ENCODE results near the gene TXNDC8.
"Not testable (repeated sequence)": the region's sequence is repeated elsewhere in the genome, so short reads cannot be mapped to it uniquely, and the experiment has no call there.

TXNDC8 gene

DNA sequence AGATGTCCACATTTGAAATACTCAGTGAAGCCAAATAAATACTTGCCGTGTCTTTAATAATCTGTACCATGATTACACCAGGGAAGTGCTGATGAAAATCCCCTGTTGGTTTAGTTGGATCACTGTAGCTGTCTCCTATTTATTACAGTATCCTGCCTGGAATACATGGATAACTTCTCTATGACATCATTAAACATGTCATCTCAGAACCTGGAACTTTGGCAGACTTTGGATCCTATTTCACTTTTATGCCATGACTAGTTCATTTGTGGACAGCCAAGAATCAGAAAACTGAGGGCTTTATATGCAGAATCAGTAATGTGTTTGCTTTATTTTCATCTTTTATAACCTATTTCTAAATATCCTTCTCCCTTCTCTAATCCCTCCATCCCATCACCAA, at the start of gene TXNDC8:
TSS of gene TXNDC8 (minus strand) at position 137 of the 400 bp plus-strand sequence.
- in situ Hi-C loops (cut with MboI; ENCODE audit: low sequenced_read_pairs): no loop called here

DNA sequence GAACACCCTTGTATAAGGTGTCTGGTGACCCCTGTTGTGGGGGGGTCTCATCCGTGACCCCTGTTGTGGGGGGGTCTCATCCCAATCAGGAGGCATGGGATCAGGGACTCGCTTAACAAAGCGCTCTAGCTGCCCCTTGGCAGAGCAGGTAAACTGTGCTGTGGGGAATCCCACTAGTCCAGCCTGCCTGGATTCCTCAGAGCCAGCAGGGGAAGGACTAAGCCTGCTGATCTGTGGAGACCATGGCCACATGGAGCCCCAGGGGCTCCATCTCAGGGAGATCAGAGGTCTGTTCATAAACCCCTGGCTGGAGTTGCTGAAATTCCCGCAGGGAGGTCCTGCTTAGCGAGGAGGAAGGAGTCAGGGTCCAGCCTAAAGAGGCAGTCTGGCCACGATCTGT, 45.8 kb upstream of the TXNDC8 start:
- in situ Hi-C loops (cut with MboI; ENCODE audit: low sequenced_read_pairs): no loop called here

DNA sequence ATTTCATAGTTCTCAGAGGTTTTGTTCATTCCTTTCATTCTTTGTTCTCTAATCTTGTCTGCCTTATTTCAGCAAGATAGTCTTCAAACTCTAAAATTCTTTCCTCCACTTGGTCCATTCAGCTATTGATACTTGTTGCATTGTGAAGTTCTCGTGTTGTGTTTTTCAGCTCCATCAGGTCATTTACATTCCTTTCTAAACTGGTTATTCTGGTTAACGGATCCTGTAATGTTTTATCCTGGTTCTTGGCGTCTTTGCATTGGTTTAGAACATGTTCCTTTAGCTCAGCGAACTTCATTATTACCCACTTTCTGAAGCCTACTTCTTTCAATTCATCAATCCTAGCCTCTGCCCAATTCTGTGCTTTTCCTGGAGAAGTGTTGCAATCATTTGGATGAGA, 45.1 kb upstream of the TXNDC8 start:
- in situ Hi-C loops (cut with MboI; ENCODE audit: low sequenced_read_pairs): no loop called here

DNA sequence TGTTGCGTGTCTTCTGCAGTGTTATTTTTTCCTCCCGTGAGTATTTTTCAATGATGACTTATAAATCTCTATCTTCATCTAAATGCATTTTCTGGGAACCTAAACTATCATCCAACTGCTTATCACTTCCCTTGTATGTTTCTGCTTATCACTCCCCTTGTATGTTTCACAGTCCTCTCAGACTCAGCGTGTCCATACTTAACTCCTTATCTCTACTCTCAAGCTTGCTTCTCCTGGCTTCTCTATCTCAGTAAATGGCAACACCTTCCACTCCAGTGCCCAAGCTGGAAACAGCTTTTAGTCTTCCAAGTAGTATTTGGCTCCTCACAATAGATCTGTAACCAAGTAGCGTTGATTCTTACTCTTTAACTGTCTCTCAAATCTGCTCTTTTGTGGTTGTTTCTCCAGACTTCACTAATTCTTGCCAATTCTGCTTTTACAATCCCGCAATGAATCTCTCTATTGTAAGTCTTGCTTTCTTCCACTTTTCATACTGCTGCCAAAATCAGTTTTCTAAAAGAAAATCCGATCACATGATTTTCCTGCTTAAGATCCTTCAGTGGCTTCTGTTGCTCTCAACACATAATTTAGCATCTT, 33.8 kb upstream of the TXNDC8 start:
- in situ Hi-C loops (cut with MboI; ENCODE audit: low sequenced_read_pairs): no loop called here

DNA sequence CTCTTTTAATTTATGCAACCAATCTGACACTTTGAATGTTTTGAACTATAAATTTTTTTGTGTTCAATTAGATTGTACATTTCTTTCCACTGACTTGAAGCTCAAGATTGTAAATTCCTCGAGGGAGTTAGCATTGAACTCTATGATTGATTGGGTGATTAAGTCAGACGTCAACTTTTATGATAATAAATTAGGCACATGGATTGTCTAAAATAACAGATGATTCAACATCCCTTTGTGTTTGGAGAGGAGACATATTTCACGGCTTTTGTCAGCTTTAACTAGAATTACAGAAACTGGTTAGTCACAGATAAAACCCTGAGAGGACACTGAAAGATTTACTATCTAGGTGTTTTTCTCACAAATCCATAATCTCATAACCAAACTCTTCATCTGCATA, 32.7 kb upstream of the TXNDC8 start:
- in situ Hi-C loops (cut with MboI; ENCODE audit: low sequenced_read_pairs): no loop called here

DNA sequence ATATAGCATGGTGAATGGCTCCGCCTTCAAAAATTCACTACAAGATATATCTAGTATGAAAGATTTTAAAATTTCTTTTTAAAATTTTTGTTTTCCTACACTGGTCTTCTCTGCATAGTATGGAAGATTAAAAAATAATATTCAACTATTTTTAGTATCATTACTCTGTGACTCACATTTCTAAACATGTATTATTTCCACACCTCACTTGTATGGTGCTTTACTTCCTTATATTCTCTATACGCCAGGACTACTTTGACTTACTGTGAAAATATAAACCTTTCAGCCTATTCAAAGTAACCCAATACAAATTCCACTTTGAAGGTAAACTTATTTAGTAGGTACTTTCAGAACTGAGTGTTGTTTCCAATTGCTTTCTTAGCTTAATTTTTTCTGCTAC, 26.8 kb upstream of the TXNDC8 start:
- in situ Hi-C loops (cut with MboI; ENCODE audit: low sequenced_read_pairs): no loop called here

DNA sequence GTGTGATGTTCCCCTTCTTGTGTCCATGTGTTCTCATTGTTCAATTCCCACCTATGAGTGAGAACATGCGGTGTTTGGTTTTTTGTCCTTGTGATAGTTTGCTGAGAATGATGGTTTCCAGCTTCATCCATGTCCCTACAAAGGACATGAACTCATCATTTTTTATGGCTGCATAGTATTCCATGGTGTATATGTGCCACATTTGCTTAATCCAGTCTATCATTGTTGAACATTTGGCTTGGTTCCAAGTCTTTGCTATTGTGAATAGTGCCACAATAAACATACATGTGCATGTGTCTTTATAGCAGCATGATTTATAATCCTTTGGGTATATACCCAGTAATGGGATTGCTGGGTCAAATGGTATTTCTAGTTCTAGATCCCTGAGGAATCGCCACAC, 21.3 kb upstream of the TXNDC8 start:
- in situ Hi-C loops (cut with MboI; ENCODE audit: low sequenced_read_pairs): not testable (repeated sequence)

DNA sequence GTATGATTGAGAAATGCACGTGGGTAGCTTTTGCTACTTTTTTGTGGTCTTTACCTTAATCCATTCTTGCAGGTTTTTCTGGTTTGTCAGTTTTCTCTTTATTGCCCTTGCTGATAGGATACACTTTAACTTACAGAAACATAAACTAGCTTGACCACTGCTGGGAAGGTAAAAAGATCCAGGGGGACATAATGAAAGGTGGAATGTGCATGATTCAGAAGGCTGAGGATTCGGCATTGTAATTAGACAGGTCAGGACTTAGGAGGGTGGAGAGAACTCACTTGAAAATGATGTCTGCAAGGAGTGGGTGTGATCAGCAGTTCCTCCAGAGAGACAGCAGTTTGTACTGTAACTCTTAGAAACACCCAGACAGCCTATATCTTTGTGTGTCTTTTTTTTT, 19.8 kb upstream of the TXNDC8 start:
- in situ Hi-C loops (cut with MboI; ENCODE audit: low sequenced_read_pairs): no loop called here

DNA sequence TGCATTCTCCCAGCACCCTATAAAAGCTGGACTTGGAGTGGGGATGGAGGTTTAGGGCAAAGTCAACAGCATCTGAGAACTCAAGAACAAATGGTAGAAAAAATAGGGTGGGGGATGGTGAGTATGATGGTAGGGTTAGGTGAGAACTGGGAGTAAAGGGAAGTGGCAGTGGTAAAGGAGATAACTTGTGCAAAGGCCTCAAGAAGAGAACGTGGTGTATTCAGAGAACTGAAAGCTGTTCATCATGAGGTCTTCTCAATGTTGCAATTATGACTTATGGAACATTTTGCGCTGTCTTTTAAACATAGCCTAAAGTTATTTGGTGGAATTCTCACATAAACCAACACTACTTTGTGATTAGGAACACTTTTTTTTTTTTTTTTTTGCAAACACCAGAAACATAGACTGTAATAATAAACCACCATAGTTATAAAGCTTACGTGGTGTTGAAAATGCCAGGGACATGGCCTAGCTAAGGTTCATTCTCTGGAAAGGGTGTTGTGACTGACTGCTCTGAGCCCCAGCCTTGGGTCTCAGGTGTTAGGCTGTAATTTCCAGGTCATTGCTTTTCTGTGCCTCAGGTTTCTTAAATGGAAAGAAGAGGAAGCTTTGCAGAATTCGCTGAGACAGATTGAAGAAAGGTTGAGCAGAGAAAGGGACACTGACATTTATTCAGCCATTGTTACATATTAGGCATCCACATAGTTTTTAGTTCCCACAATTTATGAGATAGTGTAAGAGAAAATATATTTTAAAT, 19.2 kb upstream of the TXNDC8 start:
- in situ Hi-C loops (cut with MboI; ENCODE audit: low sequenced_read_pairs): no loop called here

DNA sequence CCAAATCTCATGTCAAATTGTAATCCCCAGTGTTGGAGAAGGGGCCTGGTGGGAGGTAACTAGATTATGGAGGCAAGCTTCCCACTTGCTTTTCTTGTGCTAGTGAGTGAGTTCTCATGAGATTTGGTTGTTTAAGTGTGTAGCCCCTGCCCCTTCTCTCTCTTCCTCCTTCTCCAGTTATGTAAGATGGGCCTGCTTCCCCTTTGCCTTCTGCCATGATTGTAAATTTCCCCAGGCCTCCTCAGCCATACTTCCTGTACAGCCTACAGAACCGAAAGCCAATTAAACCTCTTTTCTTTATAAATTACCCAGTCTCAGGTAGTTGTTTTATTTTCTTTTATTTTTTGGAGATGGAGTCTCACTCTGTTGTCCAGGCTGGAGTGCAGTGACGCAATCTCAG, 18.2 kb upstream of the TXNDC8 start:
- in situ Hi-C loops (cut with MboI; ENCODE audit: low sequenced_read_pairs): no loop called here

DNA sequence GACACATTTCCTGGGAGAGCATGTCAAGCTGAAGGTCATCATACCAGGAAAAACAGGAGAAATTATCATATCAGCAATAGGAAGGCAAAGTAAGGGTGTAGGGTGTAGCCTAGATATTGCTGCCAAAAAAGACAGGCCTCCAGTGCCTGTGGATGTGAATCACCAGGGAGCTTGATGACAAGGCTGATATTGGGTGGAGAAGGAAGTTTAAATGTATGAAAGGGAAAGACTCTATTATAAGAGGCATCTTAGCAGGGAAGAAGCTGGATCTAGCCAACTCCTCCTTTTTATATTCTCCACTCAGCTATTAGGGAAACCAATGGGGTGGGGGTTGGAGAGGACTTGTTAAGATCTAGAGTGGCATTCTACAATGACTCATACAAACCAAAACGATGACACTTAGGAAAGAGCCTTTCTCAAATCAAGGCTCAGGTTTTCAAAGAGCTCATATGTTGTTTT, 13.4 kb upstream of the TXNDC8 start:
- in situ Hi-C loops (cut with MboI; ENCODE audit: low sequenced_read_pairs): no loop called here

DNA sequence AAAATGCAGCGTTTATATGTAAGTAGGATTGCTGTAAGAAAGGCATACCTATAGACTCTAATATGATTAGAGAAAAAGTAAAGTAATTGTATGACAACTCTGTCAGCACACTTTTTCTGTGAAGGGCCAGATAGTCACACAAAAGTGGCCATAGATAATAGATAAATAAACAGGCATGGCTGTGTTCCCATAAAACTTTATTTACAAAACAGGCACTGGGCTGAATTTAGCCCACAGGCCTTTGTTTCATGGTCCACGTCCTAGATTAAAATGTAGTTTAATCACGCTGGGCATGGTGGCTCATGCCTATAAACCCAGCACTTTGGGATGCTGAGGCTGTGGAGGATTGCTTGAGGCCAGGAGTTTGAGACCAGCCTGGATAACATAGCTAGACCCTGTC, 8.7 kb upstream of the TXNDC8 start:
- in situ Hi-C loops (cut with MboI; ENCODE audit: low sequenced_read_pairs): no loop called here

DNA sequence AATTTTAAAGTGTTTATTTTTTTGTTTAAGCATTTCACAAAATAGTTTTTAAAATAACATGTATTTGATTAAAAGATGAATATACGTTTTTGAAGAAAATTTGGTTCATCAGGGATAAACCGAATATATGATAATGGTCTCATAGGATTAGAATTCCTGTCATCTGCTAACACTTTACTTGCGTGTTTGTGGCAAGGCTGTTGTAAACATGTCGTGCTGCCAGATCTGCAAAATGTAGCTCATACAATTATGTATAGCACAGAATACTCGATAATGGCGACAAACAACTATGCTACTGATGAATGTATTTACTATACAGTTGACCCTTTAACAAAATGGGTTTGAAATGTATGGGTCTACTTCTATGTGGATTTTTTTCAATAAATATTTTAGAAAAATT, 7.2 kb upstream of the TXNDC8 start:
- in situ Hi-C loops (cut with MboI; ENCODE audit: low sequenced_read_pairs): no loop called here

DNA sequence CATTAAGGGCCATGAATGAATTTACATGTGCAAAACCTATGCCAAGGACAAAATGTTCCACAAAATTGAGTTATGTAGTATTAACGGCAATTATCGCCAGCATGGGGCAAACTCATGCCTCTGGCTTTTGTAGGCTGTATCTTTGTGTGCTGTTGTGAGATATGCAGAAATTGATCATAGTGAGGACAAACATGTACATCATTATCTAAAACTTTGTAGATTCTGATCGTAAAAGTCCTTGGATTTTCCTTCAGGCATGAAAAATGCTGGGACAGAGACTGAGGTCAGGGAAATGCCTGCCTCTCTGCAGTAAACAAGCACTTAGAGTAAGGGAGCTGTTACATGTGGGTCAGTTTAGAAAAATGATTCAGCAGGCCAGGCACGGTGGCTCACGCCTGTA, 5.9 kb upstream of the TXNDC8 start:
- in situ Hi-C loops (cut with MboI; ENCODE audit: low sequenced_read_pairs): no loop called here

DNA sequence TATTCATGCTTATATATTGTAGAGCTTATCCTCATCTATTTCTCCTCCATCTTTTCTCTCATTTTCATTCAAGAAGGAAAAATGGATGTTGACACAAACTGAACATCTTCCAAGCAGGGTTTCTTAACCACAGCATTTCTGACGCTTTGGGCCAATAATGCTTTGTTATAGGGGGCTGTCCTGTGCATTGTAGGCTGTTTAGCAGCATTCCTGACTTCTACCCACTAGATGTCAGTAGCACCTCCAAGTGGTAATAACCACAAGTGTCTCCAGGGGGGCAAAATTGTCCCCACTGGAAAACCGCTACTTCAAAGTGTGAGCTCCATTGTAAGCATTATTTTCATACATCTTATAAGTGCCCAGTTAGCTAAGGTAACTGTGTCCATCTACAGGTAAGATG, 2.6 kb upstream of the TXNDC8 start:
- in situ Hi-C loops (cut with MboI; ENCODE audit: low sequenced_read_pairs): no loop called here

DNA sequence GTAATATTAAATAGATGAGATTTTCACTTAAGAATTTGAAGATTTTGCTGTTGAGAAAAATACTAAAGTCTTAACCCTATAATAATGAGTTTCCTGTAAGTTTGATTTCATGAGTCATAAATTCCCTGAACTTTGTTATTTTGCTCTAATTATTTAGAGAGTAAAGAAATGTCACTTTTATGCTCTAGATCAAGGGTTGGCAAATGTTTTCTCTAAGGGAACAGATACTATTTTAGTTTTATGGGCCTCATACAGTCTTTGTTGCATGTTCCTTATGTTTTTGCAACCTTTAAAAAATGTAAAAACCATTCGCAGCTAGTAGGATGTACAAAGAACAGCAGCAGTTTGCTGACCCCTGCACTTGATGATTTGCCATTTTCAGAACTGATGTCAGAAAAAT, 480 bp upstream of the TXNDC8 start:
- in situ Hi-C loops (cut with MboI; ENCODE audit: low sequenced_read_pairs): no loop called here

DNA sequence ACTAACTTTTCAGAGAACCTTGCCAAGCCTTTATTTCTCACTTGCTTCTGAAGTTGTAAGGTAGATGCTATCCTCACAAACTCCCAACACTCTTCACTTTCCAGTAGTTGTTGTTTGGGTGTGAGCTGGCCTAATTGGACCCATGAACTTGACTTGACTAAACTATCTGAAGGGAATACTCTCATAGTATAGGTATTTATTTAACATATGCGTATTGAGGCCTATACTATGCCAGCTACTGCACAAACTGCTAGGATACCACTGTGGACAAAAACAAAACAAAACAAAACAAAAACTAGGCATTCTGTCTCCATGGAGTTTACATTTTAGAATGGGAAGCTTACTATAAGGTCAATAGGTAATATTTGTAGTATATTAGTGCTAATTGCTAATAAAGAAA, 1.3 kb downstream of the TXNDC8 start:
- in situ Hi-C loops (cut with MboI; ENCODE audit: low sequenced_read_pairs): no loop called here

DNA sequence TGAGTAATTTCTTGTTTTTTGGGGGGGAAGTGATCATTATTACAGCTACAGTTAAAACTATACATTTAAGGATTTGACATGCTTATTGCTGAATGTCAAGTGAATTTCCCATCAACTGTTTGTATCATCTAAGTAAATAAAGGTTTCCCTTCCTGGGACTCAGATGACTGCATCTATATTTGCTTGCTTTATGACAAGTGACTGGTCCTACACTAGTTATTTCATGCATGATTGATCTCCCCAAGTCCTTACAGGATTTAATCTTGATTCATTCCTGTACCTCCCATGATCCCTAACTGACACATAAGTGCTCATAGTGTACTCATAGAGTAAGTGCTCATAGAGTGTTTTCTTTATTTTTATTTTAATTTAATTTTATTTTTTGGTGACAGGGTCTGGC, 2.8 kb downstream of the TXNDC8 start:
- in situ Hi-C loops (cut with MboI; ENCODE audit: low sequenced_read_pairs): no loop called here

DNA sequence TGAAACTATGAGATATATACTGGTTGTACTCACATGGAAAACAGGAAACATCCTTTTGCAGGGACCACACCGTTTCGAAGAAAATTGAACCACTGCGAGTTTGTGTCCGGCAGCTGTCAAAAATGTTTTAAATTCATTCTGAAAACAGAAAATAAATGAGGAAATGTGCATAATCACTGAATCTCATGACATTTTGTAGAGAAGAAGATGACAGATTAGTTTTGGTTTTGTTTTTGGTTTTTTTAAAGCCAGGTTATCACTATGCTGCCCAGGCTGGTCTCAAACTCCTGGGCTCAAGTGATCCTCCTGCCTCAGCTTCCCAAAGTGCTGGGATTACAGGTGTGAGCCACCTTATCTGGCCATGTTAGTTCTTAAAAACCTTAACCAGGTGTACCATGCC, 3.5 kb downstream of the TXNDC8 start:
- in situ Hi-C loops (cut with MboI; ENCODE audit: low sequenced_read_pairs): no loop called here

DNA sequence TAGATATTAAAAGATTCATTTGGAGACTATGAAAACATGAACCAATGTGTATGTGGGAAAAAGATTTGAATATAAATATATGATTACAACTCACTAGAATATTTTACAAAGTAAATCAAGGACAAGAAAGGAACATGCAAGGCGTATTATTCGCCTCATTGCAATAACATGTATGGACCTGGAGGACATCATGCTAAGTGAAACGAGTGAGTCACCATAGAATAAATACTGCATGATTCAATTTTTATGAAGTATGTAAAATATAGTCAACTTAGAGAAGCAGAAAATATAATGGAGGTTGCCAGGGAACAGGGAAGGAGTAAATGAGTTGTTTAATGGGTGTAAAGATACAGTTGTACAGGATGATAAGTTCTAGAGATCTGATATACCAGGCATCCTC, 4.9 kb downstream of the TXNDC8 start:
- in situ Hi-C loops (cut with MboI; ENCODE audit: low sequenced_read_pairs): no loop called here

DNA sequence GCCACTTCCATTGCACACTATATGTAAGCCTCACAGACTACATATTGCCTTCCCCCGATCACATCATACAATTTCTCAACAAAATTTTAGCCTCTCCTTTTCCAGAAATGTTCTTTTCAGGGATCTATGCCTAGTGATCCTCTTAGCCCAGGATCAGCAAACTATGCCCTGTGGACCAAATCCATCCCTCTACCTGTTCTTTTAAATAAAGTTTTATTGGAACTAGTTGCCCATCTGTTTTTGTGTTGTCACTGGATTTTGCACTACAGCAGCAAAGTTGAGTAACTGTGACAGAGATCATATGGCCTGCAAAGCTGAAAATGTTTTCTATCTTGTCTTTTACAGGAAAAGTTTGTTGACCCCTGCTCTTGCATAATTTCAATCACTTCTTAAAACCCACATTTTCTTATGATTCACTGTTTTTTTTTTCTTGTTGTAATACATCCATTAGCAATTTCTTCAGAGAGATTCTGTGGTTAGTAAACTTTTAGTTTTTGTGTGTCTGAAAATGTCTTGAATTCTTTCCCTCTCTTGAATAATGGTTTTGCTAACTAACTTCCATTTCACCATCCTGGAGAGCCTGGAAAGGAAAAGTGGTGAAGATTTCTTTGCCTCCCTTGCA, 7.1 kb downstream of the TXNDC8 start:
- in situ Hi-C loops (cut with MboI; ENCODE audit: low sequenced_read_pairs): no loop called here

DNA sequence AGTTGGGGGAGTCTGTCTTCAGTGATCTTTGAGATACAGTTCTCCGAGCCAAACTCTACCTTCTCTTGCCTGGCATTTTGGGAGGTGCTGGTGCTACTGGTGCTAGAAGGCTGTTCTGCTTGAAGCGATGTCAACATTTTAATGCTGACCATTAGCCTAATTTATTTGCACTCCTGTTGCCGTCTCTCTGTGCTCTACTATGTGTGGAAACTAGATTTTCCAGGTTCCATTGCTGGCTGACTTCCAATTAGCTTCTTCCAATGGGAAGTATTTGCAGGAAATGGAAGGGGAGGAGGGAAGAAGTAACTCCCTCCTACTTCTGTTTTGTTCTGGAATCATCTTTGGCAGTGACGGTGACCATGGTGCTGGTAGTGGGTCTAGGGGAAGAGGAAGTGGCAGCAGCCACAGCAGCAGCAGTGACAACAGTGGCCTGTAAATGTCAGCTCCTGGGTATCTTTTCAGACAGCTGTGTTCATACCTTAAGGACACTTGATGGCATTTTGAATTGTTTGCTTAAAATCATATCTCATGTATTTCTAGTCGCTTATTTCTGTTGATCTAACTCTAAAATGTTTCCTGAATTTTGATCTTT, 7.9 kb downstream of the TXNDC8 start:
- in situ Hi-C loops (cut with MboI; ENCODE audit: low sequenced_read_pairs): no loop called here
